Measurements from ENCODE around the gene CLK2.
"Not testable (repeated sequence)": the region's sequence is repeated elsewhere in the genome, so short reads cannot be mapped to it uniquely, and the experiment has no call there.

CLK2 gene

DNA sequence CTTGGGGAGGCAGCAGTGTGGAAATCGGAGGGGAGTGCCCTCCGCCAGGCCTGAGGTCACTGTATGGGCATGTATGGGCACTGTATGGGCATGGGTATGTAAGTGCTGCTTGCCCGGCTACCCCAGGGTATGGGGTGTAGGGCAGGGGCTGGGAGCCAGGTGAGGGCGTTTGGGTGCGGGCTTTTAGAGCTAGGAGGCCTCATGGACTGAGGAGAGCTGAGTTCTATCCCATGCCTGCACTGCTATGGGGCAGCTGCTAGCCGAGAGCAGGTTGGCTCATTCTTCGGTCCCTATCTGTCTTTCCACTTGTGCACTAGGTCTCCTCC lies 22.6 kb upstream of the CLK2 start:
- no peak for DNase-seq

DNA sequence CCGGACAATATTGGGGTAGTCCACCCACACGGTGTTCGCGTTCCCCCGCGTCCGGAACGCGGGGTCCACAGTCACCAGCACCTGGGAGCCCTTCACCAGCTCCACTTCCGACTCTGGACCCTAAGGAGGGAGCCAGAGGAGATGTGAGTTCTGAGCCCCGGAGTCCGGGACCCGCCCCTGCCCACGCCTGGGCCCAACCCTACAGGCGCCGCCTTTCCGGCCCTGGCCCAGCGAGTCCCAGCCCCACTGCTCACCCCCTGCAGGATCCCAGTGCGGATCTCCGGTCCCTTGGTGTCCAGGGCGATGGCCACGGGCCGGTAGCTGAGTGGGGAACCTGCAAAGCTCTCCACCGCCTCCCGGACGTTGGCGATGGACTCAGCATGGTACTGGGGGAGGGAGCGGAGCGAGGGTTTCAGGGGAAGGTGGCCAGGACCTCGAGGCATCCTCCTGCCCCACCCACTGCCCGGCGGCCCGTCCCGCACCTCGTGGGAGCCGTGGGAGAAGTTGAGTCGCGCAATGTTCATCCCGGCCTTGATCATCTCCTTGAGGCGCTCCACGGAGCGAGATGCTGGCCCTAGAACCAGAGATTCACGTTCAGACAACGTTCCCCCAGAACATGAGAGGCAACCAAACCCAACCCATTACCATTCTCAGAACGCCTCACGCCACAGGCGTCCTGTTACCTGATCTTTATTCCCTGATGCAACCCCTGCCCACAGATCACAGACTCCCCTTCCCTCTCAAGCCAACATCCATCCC lies 22.1 kb upstream of the CLK2 start:
- no peak for DNase-seq

GRCh38 chr1:155294520-155295182 lies 21.3 kb upstream of the CLK2 start:
- DNase-seq, result no peak

DNA sequence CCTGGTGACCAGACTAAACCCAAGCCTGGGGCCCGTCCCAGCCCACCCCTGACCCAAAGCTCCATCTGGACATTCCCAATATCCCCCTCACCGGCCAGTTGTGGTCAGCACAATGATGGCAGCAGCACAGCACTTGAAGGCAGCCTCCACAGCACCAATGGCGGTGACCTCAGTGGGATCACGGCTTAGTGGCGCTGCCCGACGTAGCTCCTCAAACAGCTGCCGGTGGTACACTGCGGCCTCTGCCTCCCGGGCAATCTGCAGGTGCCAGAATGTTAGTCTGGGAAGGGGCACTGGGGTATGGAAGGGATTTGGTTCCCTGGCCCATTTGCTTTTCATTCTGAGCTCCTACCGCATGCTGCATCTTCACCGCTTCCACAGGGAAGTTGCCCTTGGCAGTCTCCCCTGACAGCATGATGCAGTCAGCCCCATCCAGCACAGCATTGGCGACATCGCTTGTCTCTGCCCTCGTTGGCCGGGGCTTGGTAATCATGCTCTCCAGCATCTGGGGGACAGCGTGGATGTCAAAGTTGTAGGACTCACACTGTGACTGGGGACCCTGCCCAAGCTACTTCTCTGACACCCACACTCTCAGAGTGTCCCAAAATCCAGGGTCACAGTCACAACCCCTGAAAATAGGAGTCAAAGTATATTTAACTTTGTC lies 19.9 kb upstream of the CLK2 start:
- DNase-seq, result no peak

- DNase-seq, result not testable (repeated sequence)
Observed at GRCh38 chr1:155291006-155291405, 17.7 kb upstream of the CLK2 start.

- no peak for DNase-seq
Observed at GRCh38 chr1:155287987-155288543, 14.8 kb upstream of the CLK2 start.

- no peak for DNase-seq
Observed at GRCh38 chr1:155286544-155286943, 13.2 kb upstream of the CLK2 start.

DNA sequence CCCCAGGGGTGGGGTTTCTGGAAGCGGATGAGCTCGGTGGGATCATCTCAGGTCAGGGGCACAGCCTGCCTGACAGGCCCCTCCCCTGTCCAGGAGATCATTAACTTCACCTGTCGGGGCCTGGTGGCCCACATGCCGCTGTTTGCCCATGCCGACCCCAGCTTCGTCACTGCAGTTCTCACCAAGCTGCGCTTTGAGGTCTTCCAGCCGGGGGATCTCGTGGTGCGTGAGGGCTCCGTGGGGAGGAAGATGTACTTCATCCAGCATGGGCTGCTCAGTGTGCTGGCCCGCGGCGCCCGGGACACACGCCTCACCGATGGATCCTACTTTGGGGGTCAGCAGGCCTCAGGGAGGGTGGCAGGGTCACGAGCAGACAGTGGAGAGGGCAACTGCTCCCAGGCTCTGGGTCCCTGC lies 12.3 kb upstream of the CLK2 start:
- no peak for DNase-seq

DNA sequence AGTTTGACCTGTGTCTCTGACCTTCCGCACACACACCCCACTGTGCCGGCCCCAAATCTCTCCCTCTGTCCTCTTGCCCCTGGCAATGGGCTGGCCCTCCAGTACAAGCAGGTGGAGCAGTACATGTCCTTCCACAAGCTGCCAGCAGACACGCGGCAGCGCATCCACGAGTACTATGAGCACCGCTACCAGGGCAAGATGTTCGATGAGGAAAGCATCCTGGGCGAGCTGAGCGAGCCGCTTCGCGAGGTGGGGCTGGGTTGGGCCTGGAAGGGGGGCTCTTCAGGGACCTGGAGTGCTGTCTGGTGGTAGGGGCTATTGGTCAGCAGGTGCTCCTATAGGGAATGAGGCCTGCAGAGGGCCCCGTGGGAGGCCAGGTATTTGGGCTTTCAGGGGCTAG lies 11.8 kb upstream of the CLK2 start:
- no peak for DNase-seq

GRCh38 chr1:155284476-155284875 lies 11.2 kb upstream of the CLK2 start:
- DNase-seq, result no peak

DNA sequence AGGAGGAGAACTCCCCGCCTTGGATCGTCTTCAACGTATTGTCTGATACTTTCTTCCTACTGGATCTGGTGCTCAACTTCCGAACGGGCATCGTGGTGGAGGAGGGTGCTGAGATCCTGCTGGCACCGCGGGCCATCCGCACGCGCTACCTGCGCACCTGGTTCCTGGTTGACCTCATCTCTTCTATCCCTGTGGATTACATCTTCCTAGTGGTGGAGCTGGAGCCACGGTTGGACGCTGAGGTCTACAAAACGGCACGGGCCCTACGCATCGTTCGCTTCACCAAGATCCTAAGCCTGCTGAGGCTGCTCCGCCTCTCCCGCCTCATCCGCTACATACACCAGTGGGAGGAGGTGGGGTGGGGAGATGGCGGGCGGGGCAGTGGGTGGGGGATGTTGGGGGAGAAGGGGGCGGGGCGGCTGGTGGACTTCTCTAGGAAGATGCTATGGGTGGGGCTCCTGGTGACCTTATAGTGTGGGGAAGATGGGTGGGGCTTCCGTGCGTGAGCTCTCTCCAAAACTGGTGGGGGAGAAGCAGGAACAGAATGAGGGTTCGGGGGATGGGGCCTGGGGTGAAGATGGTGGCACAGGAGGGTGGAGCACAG lies 9.3 kb upstream of the CLK2 start:
- DNase-seq, result no peak

GRCh38 chr1:155279268-155279667 lies 6.0 kb upstream of the CLK2 start:
- DNase-seq, result no peak

- no peak for DNase-seq
Observed at GRCh38 chr1:155278689-155279160, 5.4 kb upstream of the CLK2 start.

- peak; percentile 87 for DNase-seq
Observed at GRCh38 chr1:155277902-155278688, 4.8 kb upstream of the CLK2 start.

DNA sequence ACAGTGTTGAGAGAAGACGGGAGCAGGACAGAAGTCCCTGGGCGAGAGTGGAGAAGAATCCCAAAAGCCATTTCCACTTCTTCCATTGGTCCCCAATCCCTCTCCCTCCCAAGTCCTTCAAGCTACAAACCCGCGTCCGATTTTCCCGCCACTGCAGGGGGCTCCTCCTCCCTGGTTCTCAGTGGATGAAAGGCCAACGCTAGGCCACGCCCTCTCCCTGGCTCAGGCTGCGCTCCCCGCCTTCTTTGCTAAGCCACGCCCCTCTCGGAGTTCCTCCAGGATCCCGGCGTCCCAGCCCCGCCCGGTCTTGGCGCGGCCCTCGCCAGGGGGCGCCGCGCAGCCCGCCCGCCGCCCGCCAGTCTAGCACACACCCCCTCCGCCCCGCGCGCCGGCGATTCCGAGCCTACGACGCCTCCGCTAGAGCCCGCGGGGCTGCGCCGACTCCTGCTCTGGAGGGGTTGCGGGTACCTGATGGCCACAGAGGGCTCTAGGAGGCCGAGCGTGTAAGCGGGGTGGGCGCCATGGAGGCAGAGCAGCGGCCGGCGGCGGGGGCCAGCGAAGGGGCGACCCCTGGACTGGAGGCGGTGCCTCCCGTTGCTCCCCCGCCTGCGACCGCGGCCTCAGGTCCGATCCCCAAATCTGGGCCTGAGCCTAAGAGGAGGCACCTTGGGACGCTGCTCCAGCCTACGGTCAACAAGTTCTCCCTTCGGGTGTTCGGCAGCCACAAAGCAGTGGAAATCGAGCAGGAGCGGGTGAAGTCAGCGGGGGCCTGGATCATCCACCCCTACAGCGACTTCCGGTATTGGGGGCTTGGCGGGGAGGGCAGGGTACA lies 4.0 kb upstream of the CLK2 start, which contains the start of gene HCN3:
HCN3 (plus strand) TSS at position 394 of the 832 bp plus-strand sequence; CDS start at position 522, 128 bp downstream.
- DNase-seq, result peak; percentile 97

DNA sequence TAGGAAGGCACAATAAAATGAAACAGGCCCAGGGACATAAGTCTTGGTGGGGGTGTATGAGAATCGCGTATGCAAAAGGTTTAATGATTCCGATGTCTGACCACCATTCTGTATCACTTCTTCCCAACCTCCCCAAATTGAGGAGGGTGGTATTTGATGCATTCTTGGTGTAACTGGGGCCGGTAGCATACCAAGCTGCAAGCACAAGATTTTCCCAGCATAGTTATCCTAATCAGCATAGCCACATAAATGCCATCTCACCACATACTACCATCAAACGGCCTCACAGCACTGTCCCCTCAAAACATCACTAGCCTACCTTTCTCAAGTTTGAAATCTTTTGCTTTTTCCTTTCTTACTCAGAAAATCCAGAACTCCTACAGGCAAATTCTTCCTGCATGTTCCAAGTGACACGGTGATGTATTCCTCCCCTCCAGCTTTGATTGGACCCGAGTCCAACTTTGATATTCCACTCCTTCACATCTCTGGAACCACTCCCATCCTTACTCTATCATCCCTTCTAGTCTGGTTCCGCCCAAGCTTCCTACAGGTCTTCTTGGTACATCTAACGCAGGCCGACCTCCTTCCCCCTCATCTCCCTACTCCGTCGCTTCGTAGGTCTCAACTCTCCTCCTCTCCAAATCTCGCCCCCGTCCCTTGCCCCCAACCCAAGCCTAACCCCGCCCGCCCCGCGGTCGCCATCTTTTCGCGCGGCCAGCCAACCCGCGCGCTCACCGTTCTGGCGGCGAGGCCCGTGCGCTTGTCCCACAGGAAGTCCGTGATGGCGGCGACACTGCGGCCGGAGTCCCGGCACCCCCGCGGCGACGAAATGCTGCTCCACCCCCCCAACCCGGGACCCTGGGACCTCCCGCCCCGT lies 600 bp downstream of the CLK2 start:
- DNase-seq, result peak; percentile 39

- no peak for DNase-seq
Observed at GRCh38 chr1:155269381-155269780, 3.9 kb downstream of the CLK2 start.

DNA sequence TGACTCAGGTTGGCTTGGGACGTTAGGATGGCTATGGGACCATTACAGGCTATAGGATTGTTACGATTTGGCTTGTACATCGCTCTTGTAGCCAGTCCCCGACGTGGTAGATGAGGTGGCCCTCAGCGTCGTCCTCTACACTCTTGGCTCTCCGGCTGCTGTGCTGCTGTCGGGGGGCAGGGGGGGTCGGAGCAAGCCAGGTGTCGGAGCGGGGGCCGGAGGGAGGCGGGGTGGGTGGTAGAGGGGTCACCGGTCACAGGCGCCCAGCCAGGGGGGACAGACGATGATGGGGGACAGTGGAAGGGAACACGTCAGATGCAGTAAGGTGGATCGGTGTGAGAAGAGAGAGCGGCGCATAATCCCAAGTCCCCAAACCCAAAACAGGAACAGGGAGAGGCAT lies 4.7 kb downstream of the CLK2 start:
- no peak for DNase-seq

- no peak for DNase-seq
Observed at GRCh38 chr1:155267373-155267772, 5.9 kb downstream of the CLK2 start.

DNA sequence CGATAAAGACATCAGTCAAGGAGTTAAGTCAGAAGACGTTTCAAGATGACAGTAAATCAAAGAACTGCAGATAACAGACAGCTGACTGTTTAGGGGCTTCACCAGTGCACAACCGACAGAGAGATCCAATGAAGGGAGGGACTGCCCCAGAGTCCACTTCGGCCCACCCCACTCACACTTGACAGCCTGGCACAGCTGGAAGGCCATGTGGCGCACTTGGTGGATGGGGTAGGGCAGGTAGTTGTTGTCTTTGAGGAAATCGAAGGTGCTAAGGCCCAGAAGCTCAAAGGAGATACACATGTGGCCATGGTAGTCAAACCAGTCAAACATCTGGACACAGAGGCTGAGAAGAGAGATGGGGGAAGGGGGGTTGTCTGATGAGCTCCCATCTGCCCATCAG lies 6.8 kb downstream of the CLK2 start:
- no peak for DNase-seq
